H1 (cell line): ENCODE results near the gene GALNT2. TPM values are rescaled to one million over a fixed set of nuclear protein-coding genes. Genes with fewer than 3 reads are reported as not detected.

ENCODE experiments used
- CTCF ChIA-PET: fragments of 300-600 bp; sonication (Branson Sonifier 250); formaldehyde crosslinking; loops from one replicate; lab custom pipeline; 2021; ENCODE audit not compliant: partially characterized antibody; lab: Charles Lee
- POLR2A ChIA-PET: fragments of 300-600 bp; sonication (Branson Sonifier 250); formaldehyde crosslinking; loops from one replicate; lab custom pipeline; 2021; ENCODE audit warnings: inconsistent platforms; ENCODE audit not compliant: partially characterized antibody; lab: Charles Lee
- DNase-seq, 2 experiments: peaks; one replicate each; pipeline versions ENCODE4 v3.0.0 to v3.0.0-alpha.2; 2010 to 2022; ENCODE audit warnings: low spot score in 2 of 2, low read depth in 1 of 2, mixed read lengths in 1 of 2
- FAIRE-seq: peaks from 2 replicates; lab custom pipeline; 2011; peaks lifted over from hg19 to GRCh38; lab: Jason Lieb, UNC
- H2AFZ ChIP-seq: 2 replicates; pipeline ENCODE4 v1.8.1; 2012; ENCODE audit warnings: low read length, inconsistent platforms
- H2AK5ac ChIP-seq: 2 replicates; pipeline ENCODE4 v1.6.1; 2013; ENCODE audit warnings: low read depth, low read length
- H2BK120ac ChIP-seq: replicated peaks from 2 replicates; pipeline ENCODE3; 2013; ENCODE audit warnings: low read depth, low read length, inconsistent platforms
- H2BK12ac ChIP-seq: 2 replicates; pipeline ENCODE4 v1.6.1; 2013; ENCODE audit warnings: low read depth, low read length
- H2BK15ac ChIP-seq: 2 replicates; pipeline ENCODE4 v1.6.1; 2013; ENCODE audit warnings: low read length
- H2BK20ac ChIP-seq: 2 replicates; pipeline ENCODE4 v1.6.1; 2013; ENCODE audit warnings: low read length
- H2BK5ac ChIP-seq: 2 replicates; pipeline ENCODE4 v1.6.1; 2013; ENCODE audit warnings: low read depth, low read length
- H3K14ac ChIP-seq: 2 replicates; pipeline ENCODE4 v1.6.1; 2013; ENCODE audit warnings: inconsistent platforms; ENCODE audit not compliant: insufficient read length
- H3K18ac ChIP-seq: 2 replicates; pipeline ENCODE4 v1.6.1; 2013; ENCODE audit warnings: low read length; ENCODE audit errors: extremely low read depth
- H3K23ac ChIP-seq: 2 replicates; pipeline ENCODE4 v1.6.1; 2013; ENCODE audit warnings: inconsistent platforms; ENCODE audit not compliant: insufficient read length
- H3K23me2 ChIP-seq: 2 replicates; pipeline ENCODE4 v1.6.1; 2013; ENCODE audit warnings: low read depth, low read length
- H3K27ac ChIP-seq: 2 replicates; pipeline ENCODE4 v1.6.1; 2011; ENCODE audit warnings: low read depth, low read length, inconsistent platforms
- H3K27me3 ChIP-seq, 4 experiments: replicated peaks in 1 of 4; 1 replicate in 1 of 4; 2 replicates in 3 of 4; pipeline versions ENCODE4 v1.6.1 to v1.8.1; 2011 to 2013; ENCODE audit warnings: low read length in 3 of 4, mild to moderate bottlenecking in 3 of 4, inconsistent platforms in 2 of 4, mixed read lengths in 2 of 4, moderate library complexity in 1 of 4; ENCODE audit not compliant: control insufficient read depth in 3 of 4, insufficient read depth in 3 of 4; ENCODE audit errors: extremely low read depth in 1 of 4
- H3K36me3 ChIP-seq, 4 experiments: 2 replicates each; pipeline versions ENCODE4 v1.6.1 to v1.8.1; 2011 to 2013; ENCODE audit warnings: mild to moderate bottlenecking in 4 of 4, low read length in 3 of 4, moderate library complexity in 2 of 4, control low read depth in 1 of 4, inconsistent platforms in 1 of 4; ENCODE audit not compliant: insufficient read depth in 4 of 4, control insufficient read depth in 2 of 4
- H3K4ac ChIP-seq: replicated peaks from 2 replicates; pipeline ENCODE3; 2013; ENCODE audit warnings: low read length, low read depth, mixed read lengths, inconsistent platforms; ENCODE audit not compliant: insufficient read length
- H3K4me1 ChIP-seq, 4 experiments: replicated peaks in 1 of 4; 1 replicate in 1 of 4; 2 replicates in 3 of 4; pipeline versions ENCODE4 v1.6.1 to v1.8.1; 2011 to 2013; ENCODE audit warnings: low read length in 3 of 4, inconsistent platforms in 2 of 4, mixed read lengths in 1 of 4; ENCODE audit not compliant: insufficient read depth in 4 of 4, control insufficient read depth in 3 of 4
- H3K4me2 ChIP-seq, 2 experiments: 2 replicates each; pipeline versions ENCODE4 v1.6.1 to v1.8.1; 2011 to 2013; ENCODE audit warnings: low read depth in 2 of 2, low read length in 2 of 2, control low read depth in 1 of 2, inconsistent platforms in 1 of 2, mild to moderate bottlenecking in 1 of 2; ENCODE audit not compliant: insufficient read depth in 1 of 2
- H3K4me3 ChIP-seq, 4 experiments: fragments of 200-600, 300-600 bp in 1 of 4; sonication (generic), shearing (Covaris generic), sonication (Bioruptor Twin) in 1 of 4; 2 replicates each; pipeline versions ENCODE4 v1.5.1 to v1.8.1; 2011 to 2016; ENCODE audit warnings: low read length in 4 of 4, low read depth in 3 of 4, control low read depth in 2 of 4, inconsistent platforms in 2 of 4, mild to moderate bottlenecking in 2 of 4, mixed read lengths in 1 of 4, moderate library complexity in 1 of 4; ENCODE audit not compliant: insufficient read depth in 2 of 4; ENCODE audit errors: extremely low read depth in 1 of 4
- H3K56ac ChIP-seq: replicated peaks from 2 replicates; pipeline ENCODE3; 2013; ENCODE audit warnings: low read depth, mild to moderate bottlenecking, mixed read lengths, low read length, inconsistent platforms; ENCODE audit not compliant: insufficient read length
- H3K79me1 ChIP-seq: 2 replicates; pipeline ENCODE4 v1.6.1; 2013; ENCODE audit warnings: low read depth, low read length, control low read depth
- H3K79me2 ChIP-seq, 2 experiments: 2 replicates each; pipeline versions ENCODE4 v1.6.1 to v1.8.1; 2012 to 2013; ENCODE audit warnings: low read length in 2 of 2, mild to moderate bottlenecking in 2 of 2, inconsistent platforms in 1 of 2; ENCODE audit not compliant: insufficient read depth in 2 of 2, control insufficient read depth in 1 of 2
- H3K9ac ChIP-seq, 4 experiments: replicated peaks in 1 of 4; 1 replicate in 1 of 4; 2 replicates in 3 of 4; pipeline versions ENCODE4 v1.6.1 to v1.8.1; 2011 to 2013; ENCODE audit warnings: low read depth in 3 of 4, low read length in 3 of 4, control low read depth in 2 of 4, mild to moderate bottlenecking in 2 of 4, moderate library complexity in 2 of 4, inconsistent platforms in 1 of 4; ENCODE audit errors: extremely low read depth in 1 of 4
- H3K9me3 ChIP-seq, 2 experiments: 2 replicates each; pipeline versions ENCODE4 v1.6.1 to v1.8.1; 2012 to 2013; ENCODE audit warnings: mild to moderate bottlenecking in 2 of 2, moderate library complexity in 2 of 2, control low read depth in 1 of 2, inconsistent platforms in 1 of 2, low read depth in 1 of 2, low read length in 1 of 2, mixed read lengths in 1 of 2; ENCODE audit not compliant: insufficient read depth in 2 of 2
- H4K20me1 ChIP-seq, 2 experiments: replicated peaks in 1 of 2; 2 replicates each; pipeline versions ENCODE3 to v1.8.1; 2011 to 2013; ENCODE audit warnings: inconsistent platforms in 2 of 2, low read length in 2 of 2, mild to moderate bottlenecking in 1 of 2; ENCODE audit not compliant: insufficient read depth in 2 of 2, control insufficient read depth in 1 of 2
- H4K5ac ChIP-seq: 2 replicates; pipeline ENCODE4 v1.6.1; 2013; ENCODE audit warnings: low read length, low read depth, mixed read lengths, inconsistent platforms; ENCODE audit not compliant: insufficient read length
- H4K8ac ChIP-seq: 2 replicates; pipeline ENCODE4 v1.8.0; 2013; ENCODE audit warnings: mild to moderate bottlenecking, moderate library complexity, low read length, inconsistent platforms; ENCODE audit not compliant: insufficient read depth; ENCODE audit errors: extremely low read depth
- H4K91ac ChIP-seq: replicated peaks from 2 replicates; pipeline ENCODE3; 2013; ENCODE audit warnings: low read length, mixed read lengths, inconsistent platforms; ENCODE audit not compliant: insufficient read length
- GTF2F1 ChIP-seq: IDR thresholded peaks from 2 replicates; pipeline ENCODE4 v1.6.1; 2012; ENCODE audit warnings: low read depth, low read length, improper control_type of control experiment, borderline replicate concordance
- JUND ChIP-seq: IDR thresholded peaks from 2 replicates; pipeline ENCODE4 v1.6.1; 2011; ENCODE audit warnings: mild to moderate bottlenecking, improper control_type of control experiment, low read length
- KDM4A ChIP-seq: IDR thresholded peaks from one replicate; pipeline ENCODE4 v1.7.1; 2012; ENCODE audit warnings: low read depth, mild to moderate bottlenecking, moderate library complexity, low read length, inconsistent platforms; ENCODE audit not compliant: severe bottlenecking
- KDM5A ChIP-seq: fragments of 200-600 bp; IDR thresholded peaks from 2 replicates; pipeline ENCODE4 v1.7.1; 2012; ENCODE audit warnings: mild to moderate bottlenecking, low read length, inconsistent platforms, mixed read lengths
- POLR2AphosphoS5 ChIP-seq: IDR thresholded peaks from 2 replicates; pipeline ENCODE4 v1.6.1; 2011; ENCODE audit warnings: low read depth, low read length
- RBBP5 ChIP-seq: IDR thresholded peaks from 2 replicates; pipeline ENCODE4 v1.7.1; 2012; ENCODE audit warnings: low read depth, mild to moderate bottlenecking, inconsistent platforms, low read length, moderate library complexity, borderline replicate concordance
- SAP30 ChIP-seq: fragments of 300-600 bp; sonication (generic); IDR thresholded peaks from 2 replicates; pipeline ENCODE4 v1.7.1; 2012; ENCODE audit warnings: low read length, moderate library complexity, mild to moderate bottlenecking, inconsistent platforms; ENCODE audit not compliant: insufficient read depth, insufficient replicate concordance
- SIRT6 ChIP-seq: IDR thresholded peaks from one replicate; pipeline ENCODE4 v1.7.1; 2012; ENCODE audit warnings: low read length, inconsistent platforms
- SIX5 ChIP-seq: IDR thresholded peaks from 2 replicates; pipeline ENCODE4 v1.6.1; 2011; ENCODE audit warnings: mild to moderate bottlenecking, low read depth, low read length
- TAF1 ChIP-seq: IDR thresholded peaks from 2 replicates; pipeline ENCODE4 v1.6.1; 2011; ENCODE audit warnings: mild to moderate bottlenecking, low read depth, low read length
- ZNF274 ChIP-seq: IDR thresholded peaks from 2 replicates; pipeline ENCODE4 v1.7.0; 2012; ENCODE audit warnings: low read length, borderline replicate concordance; ENCODE audit errors: extremely low read depth
- WGBS, 2 experiments: shearing (Covaris generic) in 1 of 2; methylation state at CpG; one replicate each; pipeline versions ENCODE4 v1.1.6 to v1.1.7; 2013 to 2015; ENCODE audit warnings: low lambda C conversion rate in 2 of 2, mixed read lengths in 2 of 2, inconsistent platforms in 1 of 2, low coverage in 1 of 2, missing lambda C conversion rate in 1 of 2; ENCODE audit not compliant: insufficient replicate concordance in 2 of 2, insufficient coverage in 1 of 2, insufficient read length in 1 of 2; ENCODE audit errors: extremely low coverage in 1 of 2, missing lambda C conversion rate in 1 of 2; 5-methylcytosine and 5-hydroxymethylcytosine counted together
- polyA plus RNA-seq, 7 experiments: library from polyadenylated mRNA; depleted of rRNA in 3 of 7; stranded (reverse) in 5 of 7; unstranded in 2 of 7; fragments of >200 nt in 5 of 7; fragments of 200-250 nt in 2 of 7; gene quantifications; 1 replicate in 5 of 7; 2 replicates in 1 of 7; 4 replicates in 1 of 7; pipeline versions ENCODE4 v1.2.1 to v1.2.3, GENCODE V29; 2011 to 2013; ENCODE audit warnings: missing spikeins in 2 of 7, mixed read lengths in 2 of 7
- total RNA-seq: library from RNA; stranded (reverse); fragmentation: NEBNext Ultra II Directional; extraction: Animal tissue kit (Norgen Biotek cat#: 25700); gene quantifications from 2 replicates; pipeline ENCODE4 v1.2.1, GENCODE V29; 2021
- TF ChIP-seq, protein P1 (sequence below): IDR thresholded peaks from 2 replicates; pipeline ENCODE4 v1.6.1; 2011; ENCODE audit warnings: low read depth, mild to moderate bottlenecking, low read length; ENCODE audit not compliant: insufficient read depth
- TF ChIP-seq, protein P2 (sequence below): IDR thresholded peaks from 2 replicates; pipeline ENCODE4 v1.6.1; 2011; ENCODE audit warnings: low read length, improper control_type of control experiment

GALNT2 gene
- total and polyA plus RNA-seq, 2 of the 8 experiments (the other 6 are each of a cell fraction or from before 2014, with no cell fraction given) = 34.5 to 75.3 TPM

DNA sequence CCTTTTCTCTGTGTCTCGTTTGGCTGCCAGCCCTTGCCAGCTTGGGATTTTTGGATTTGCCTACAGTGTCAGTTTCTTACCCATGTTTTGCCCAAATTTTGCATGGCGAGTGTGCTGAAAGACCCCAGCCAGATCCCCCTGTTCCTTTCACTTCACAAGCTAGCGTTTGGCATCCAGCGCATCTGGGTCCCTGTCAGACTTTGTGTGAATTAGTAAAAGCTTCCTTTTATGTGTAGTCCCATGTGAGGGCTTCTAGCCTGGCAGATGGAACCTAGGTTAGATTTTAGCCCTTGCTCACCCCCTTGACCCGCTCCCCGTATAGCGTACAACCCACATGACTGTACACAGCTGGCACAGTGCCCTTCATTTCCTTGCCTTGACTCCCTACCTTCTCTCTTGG is 22.3 kb upstream of the GALNT2 start:
- H2BK20ac ChIP-seq = no peak overlapping the region
- H3K4me1 ChIP-seq = peaks cover 0 to 9% (median 6%) of the 10 kb centered on the region in 4 experiments; a peak in 5 of 7 replicates
- ChIA-PET CTCF (interaction anchor here (0.6 kb wide), 1 partner anchor 76 kb away, joined by 4 read pairs; no protein-coding TSS in a partner anchor), POLR2A (no interaction called here)
- no peaks in the 10 kb centered on the region for H4K20me1 ChIP-seq
- no peak overlapping the region for H4K91ac ChIP-seq
- no peaks in the 10 kb centered on the region for H3K23me2 ChIP-seq
- no peaks in the 10 kb centered on the region; a peak in 1 of 7 replicates for H3K27me3 ChIP-seq
- no peaks in the 10 kb centered on the region for H3K79me1 ChIP-seq
- WGBS, 2 experiments = 86% methylated on average over 7 of the region's 7 CpGs; no CpG with 5 or more reads in 1 of the 2 experiments
- H4K8ac ChIP-seq = no peak overlapping the region
- no peak for DNase-seq
- H3K79me2 ChIP-seq = no peaks in the 10 kb centered on the region
- no peak overlapping the region for H3K9ac ChIP-seq
- H3K9me3 ChIP-seq = no peaks in the 10 kb centered on the region
- no peak overlapping the region for H2AK5ac ChIP-seq
- H3K18ac ChIP-seq = no peak overlapping the region
- FAIRE-seq = no peak
- H2AFZ ChIP-seq = no peak overlapping the region
- H2BK12ac ChIP-seq = no peak overlapping the region
- H2BK15ac ChIP-seq = no peak overlapping the region
- no peak overlapping the region for H3K23ac ChIP-seq
- no peak overlapping the region for H2BK120ac ChIP-seq
- H3K56ac ChIP-seq = no peak overlapping the region
- H3K36me3 ChIP-seq = no peaks in the 10 kb centered on the region
- no peak overlapping the region for H3K4me3 ChIP-seq
- no peak overlapping the region for H3K14ac ChIP-seq
- H3K4ac ChIP-seq = no peak overlapping the region
- no peak overlapping the region for H2BK5ac ChIP-seq
- no peak overlapping the region for H4K5ac ChIP-seq
- no peak overlapping the region for H3K27ac ChIP-seq
- H3K4me2 ChIP-seq = no peak overlapping the region
- TF ChIP-seq SIX5 (no peak), ZNF274 (no peak), GTF2F1 (no peak), SIRT6 (no peak), JUND (no peak), RBBP5 (no peak), KDM5A (no peak), KDM4A (no peak), TAF1 (no peak), POLR2AphosphoS5 (no peak), SAP30 (no peak)
- TF ChIP-seq, protein P1, sequence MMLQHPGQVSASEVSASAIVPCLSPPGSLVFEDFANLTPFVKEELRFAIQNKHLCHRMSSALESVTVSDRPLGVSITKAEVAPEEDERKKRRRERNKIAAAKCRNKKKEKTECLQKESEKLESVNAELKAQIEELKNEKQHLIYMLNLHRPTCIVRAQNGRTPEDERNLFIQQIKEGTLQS = no peak
- TF ChIP-seq, protein P2, sequence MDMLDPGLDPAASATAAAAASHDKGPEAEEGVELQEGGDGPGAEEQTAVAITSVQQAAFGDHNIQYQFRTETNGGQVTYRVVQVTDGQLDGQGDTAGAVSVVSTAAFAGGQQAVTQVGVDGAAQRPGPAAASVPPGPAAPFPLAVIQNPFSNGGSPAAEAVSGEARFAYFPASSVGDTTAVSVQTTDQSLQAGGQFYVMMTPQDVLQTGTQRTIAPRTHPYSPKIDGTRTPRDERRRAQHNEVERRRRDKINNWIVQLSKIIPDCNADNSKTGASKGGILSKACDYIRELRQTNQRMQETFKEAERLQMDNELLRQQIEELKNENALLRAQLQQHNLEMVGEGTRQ = no peak
